ENCODE data around the gene PPP1R13B.
"Not testable (repeated sequence)": the region's sequence is repeated elsewhere in the genome, so short reads cannot be mapped to it uniquely, and the experiment has no call there.

Gene PPP1R13B

GRCh38 chr14:103695296-103696069 lies 151.9 kb downstream of the PPP1R13B start:
- DNase-seq: no peak

DNA sequence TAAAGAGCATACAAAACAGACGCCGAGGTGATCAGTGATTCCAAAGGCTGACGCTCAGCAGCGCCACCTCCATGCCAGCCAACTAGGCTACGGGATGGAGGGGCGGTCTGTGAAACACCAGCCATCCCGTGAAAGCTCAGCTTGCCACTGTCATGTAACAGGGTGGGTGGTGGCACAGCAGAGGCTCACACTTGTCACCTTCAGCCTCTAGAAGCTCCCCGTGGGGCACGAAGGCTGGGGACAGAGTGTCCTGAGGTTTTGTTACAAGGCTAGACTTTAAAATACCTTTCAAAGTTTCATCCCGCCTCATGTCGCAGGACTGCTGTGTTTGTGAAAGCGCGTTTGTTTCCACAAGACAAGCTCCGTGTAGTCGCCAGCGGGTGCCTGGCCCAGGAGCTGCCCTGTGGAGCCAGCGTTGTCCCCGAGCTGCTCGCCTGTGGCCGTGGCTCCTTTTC lies 152.8 kb downstream of the PPP1R13B start:
- no peak for DNase-seq

- no peak for DNase-seq
These were observed 153.9 kb downstream of the PPP1R13B start for GRCh38 chr14:103693515-103693914.

GRCh38 chr14:103692871-103693270 lies 154.5 kb downstream of the PPP1R13B start:
- no peak for DNase-seq

- DNase-seq: no peak
These were observed 155.2 kb downstream of the PPP1R13B start for GRCh38 chr14:103692159-103692558.

- DNase-seq: not testable (repeated sequence)
These were observed 155.7 kb downstream of the PPP1R13B start for GRCh38 chr14:103691655-103692054.

DNA sequence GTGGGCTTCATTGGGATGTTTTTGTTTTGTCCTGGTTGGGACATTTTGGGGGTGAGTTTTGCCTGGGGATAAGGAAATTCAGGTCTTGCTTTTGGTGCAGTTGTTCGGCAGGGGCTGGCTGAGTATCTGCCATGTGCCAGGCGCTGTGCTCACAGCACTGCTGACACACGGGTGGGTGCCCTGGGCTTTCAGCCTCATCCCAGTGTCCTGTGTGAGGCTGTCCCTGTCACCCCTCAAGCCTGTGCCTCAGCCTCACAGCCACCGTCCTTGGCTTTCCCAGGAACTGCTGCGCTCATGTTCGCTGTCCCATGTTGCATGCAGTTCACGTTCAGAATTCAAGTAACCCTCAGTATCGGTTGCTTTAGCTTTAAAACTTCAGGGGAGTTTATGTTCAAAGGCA lies 157.0 kb downstream of the PPP1R13B start:
- no peak for DNase-seq

GRCh38 chr14:103688906-103689902 lies 158.2 kb downstream of the PPP1R13B start:
- DNase-seq: no peak

DNA sequence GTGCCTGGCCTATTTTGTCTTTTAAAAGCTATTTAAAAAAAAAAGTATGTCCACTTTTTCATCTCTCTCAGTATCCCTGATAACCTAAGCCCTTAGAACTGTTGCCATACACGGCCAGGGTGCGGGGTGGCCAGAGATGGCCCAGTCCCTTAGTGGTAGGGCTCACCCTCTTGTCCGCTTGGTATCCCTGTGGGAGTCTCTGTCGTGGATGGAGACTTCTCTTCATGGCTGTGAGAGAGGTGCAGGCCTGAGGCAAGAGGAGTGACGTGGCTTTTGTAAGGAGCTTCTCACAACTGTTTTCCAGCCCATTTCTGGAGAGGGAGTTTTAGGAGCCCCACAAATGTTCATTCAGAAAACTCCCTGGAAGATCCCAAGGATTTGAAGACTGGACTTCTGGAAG lies 158.9 kb downstream of the PPP1R13B start:
- no peak for DNase-seq

DNA sequence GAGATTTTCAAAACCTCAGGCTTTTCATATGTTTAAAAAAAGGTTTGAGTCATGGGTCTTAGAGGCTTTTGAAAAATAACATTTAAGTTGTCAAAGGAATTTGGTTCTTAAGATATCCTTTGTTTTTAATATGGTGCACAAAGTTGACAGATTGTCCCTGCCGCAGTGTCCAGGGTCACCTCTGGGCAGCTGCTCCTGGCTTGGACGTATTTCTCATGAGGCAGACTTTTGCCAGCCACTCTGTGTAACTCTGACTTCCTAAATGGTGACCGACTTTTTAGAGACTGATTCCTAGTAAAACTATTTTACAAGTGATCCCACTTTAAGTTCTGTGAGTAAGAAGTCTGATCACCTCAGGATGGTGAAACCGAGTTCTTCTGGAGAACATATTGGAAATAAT lies 159.7 kb downstream of the PPP1R13B start:
- DNase-seq: no peak

DNA sequence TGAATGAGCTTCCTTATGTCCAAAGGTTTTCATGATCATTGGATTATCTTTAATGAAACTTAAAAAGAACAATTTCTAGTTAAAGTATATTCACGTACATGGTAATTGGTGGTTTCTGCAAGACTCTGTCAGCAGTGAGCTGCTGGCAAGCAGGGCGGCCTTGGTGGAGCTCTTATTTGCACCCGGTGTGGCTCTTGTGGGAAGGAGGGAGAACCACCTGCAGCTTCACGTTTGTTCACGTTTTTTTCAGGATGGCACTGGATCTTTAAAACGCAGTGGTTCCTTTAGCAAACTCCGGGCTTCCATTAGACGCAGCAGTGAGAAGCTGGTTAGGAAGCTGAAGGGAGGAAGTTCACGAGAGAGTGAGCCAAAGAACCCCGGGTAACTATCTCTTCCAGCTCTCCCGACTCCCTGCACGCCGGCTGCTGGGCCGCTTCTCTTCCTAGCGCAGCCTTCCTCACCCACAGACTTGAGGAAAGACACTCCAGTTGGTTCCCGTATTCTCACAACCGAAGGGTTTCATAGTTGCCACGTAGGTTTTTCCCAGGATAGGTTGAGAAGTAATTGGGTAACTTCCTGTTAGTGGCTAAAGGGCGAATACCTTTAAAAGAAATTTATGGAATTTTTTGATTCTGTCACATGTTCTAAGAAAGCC lies 160.4 kb downstream of the PPP1R13B start:
- DNase-seq: no peak

GRCh38 chr14:103685276-103686211 lies 161.8 kb downstream of the PPP1R13B start:
- DNase-seq: no peak

- DNase-seq: no peak
These were observed 162.5 kb downstream of the PPP1R13B start for GRCh38 chr14:103684871-103685270.

- no peak for DNase-seq
These were observed 162.9 kb downstream of the PPP1R13B start for GRCh38 chr14:103684471-103684870.
